HCT116 (cell line): ENCODE data around the gene SMYD3. TPM values are rescaled to one million over a fixed set of nuclear protein-coding genes. Genes with fewer than 3 reads are reported as not detected.

Experiments used
- ATAC-seq: fragments of 200-7000 bp; cut with Tn5 transposase; 2 replicates; pipeline ENCODE4 v1.9.1; 2020; ENCODE audit warnings: mild to moderate bottlenecking, moderate library complexity
- BruUV-seq: library from RNA; stranded (reverse); fragments of 400-500 nt; replicated peaks from 2 replicates; lab custom pipeline; 2021; lab: Mats Ljungman, UMichigan
- CTCF ChIA-PET: fragments of 300-600 bp; sonication (Branson Sonifier 250); formaldehyde crosslinking; loops from one replicate; lab custom pipeline; 2021; ENCODE audit warnings: antibody characterized with exemption; lab: Charles Lee
- POLR2A ChIA-PET: fragments of 300-600, 350-600 bp; sonication (Branson Sonifier 250); formaldehyde crosslinking; loops from one replicate; lab custom pipeline; 2021; ENCODE audit warnings: antibody characterized with exemption; lab: Charles Lee
- RAD21 ChIA-PET, 2 experiments: fragments of 300-600 bp; sonication (Branson Sonifier 250); formaldehyde crosslinking; loops; one replicate each; lab custom pipeline; 2023; ENCODE audit warnings: low total read pairs in 2 of 2; ENCODE audit not compliant: uncharacterized antibody in 2 of 2, unreplicated experiment in 2 of 2, low non-redundant PET in 1 of 2; lab: Charles Lee
- DNase-seq: peaks from one replicate; pipeline ENCODE4 v3.0.0-alpha.2; 2010; ENCODE audit warnings: low read depth, low spot score
- H2AFZ ChIP-seq: fragments of 200-600 bp; shearing (Covaris generic), sonication (generic); 2 replicates; pipeline ENCODE4 v1.6.1; 2017; ENCODE audit warnings: low read depth, mixed run types, mixed read lengths, antibody characterized with exemption, low read length; ENCODE audit not compliant: poor library complexity, severe bottlenecking
- H3K27ac ChIP-seq: 2 replicates; pipeline ENCODE4 v1.5.1; 2012; ENCODE audit warnings: low read depth, low read length
- H3K27me3 ChIP-seq: fragments of 200-600 bp; sonication (generic); 2 replicates; pipeline ENCODE4 v1.6.1; 2016; ENCODE audit warnings: mixed run types, low read length, mixed read lengths; ENCODE audit not compliant: insufficient read depth
- H3K36me3 ChIP-seq, 2 experiments: fragments of 200-500 bp in 1 of 2; fragments of 200-600 bp in 1 of 2; sonication (Bioruptor generic) in 1 of 2; sonication (generic) in 1 of 2; 2 replicates each; pipeline versions ENCODE4 v1.5.1 to v1.6.1; 2014 to 2016; ENCODE audit warnings: low read length in 2 of 2, inconsistent platforms in 1 of 2, mixed read lengths in 1 of 2, mixed run types in 1 of 2; ENCODE audit not compliant: insufficient read depth in 2 of 2, control insufficient read depth in 1 of 2
- H3K4me1 ChIP-seq, 2 experiments: fragments of 200-600 bp in 1 of 2; sonication (generic) in 1 of 2; 2 replicates each; pipeline versions ENCODE4 v1.5.1 to v1.6.1; 2012 to 2017; ENCODE audit warnings: low read length in 2 of 2, inconsistent platforms in 1 of 2, mild to moderate bottlenecking in 1 of 2, mixed read lengths in 1 of 2, mixed run types in 1 of 2, moderate library complexity in 1 of 2; ENCODE audit not compliant: insufficient read depth in 2 of 2, control insufficient read depth in 1 of 2
- H3K4me2 ChIP-seq: fragments of 200-600 bp; sonication (generic); 2 replicates; pipeline ENCODE4 v1.6.1; 2017; ENCODE audit warnings: mixed run types, low read length, mixed read lengths
- H3K4me3 ChIP-seq, 2 experiments: fragments of 200-600 bp in 1 of 2; sonication (generic) in 1 of 2; replicated peaks in 1 of 2; 2 replicates each; pipeline ENCODE4 v1.5.1; 2011 to 2016; ENCODE audit warnings: low read length in 2 of 2, control low read depth in 1 of 2, low read depth in 1 of 2, mild to moderate bottlenecking in 1 of 2, mixed read lengths in 1 of 2, mixed run types in 1 of 2
- H3K79me2 ChIP-seq: fragments of 200-600 bp; sonication (generic); 2 replicates; pipeline ENCODE4 v1.6.1; 2017; ENCODE audit warnings: mild to moderate bottlenecking, mixed run types, low read length, moderate library complexity, mixed read lengths; ENCODE audit not compliant: insufficient read depth
- H3K9ac ChIP-seq: fragments of 200-600 bp; sonication (generic); 2 replicates; pipeline ENCODE4 v1.6.1; 2016; ENCODE audit warnings: low read length, mixed read lengths
- H3K9me2 ChIP-seq: fragments of 200-600 bp; sonication (generic), shearing (Covaris generic); 2 replicates; pipeline ENCODE4 v1.6.1; 2017; ENCODE audit warnings: mixed run types, mild to moderate bottlenecking, moderate library complexity; ENCODE audit not compliant: insufficient read depth
- H3K9me3 ChIP-seq, 2 experiments: fragments of 200-500 bp in 1 of 2; fragments of 200-600 bp in 1 of 2; sonication (Bioruptor generic) in 1 of 2; sonication (generic) in 1 of 2; 2 replicates each; pipeline ENCODE4 v1.6.1; 2014 to 2017; ENCODE audit warnings: low read length in 2 of 2, mixed read lengths in 2 of 2, inconsistent platforms in 1 of 2, low read depth in 1 of 2, mild to moderate bottlenecking in 1 of 2, mixed run types in 1 of 2, moderate library complexity in 1 of 2; ENCODE audit not compliant: control insufficient read depth in 1 of 2, insufficient read depth in 1 of 2
- H4K20me1 ChIP-seq: fragments of 200-600 bp; sonication (generic), shearing (Covaris generic); 2 replicates; pipeline ENCODE4 v1.6.1; 2017; ENCODE audit warnings: mixed run types, mild to moderate bottlenecking, moderate library complexity; ENCODE audit not compliant: insufficient read depth
- CBX3 ChIP-seq: IDR thresholded peaks from 2 replicates; pipeline ENCODE4 v1.6.1; 2012; ENCODE audit warnings: low read depth
- CEBPB ChIP-seq: IDR thresholded peaks from 2 replicates; pipeline ENCODE4 v1.6.1; 2012; ENCODE audit warnings: low read depth
- CTCF ChIP-seq, 3 experiments: fragments of 200-600 bp in 1 of 3; sonication (generic) in 1 of 3; IDR thresholded peaks in 2 of 3; conservative IDR thresholded peaks in 1 of 3; 2 replicates each; pipeline ENCODE4 v1.5.1; 2012 to 2017; ENCODE audit warnings: low read depth in 2 of 3, low read length in 2 of 3, antibody characterized with exemption in 1 of 3, borderline replicate concordance in 1 of 3, control low read depth in 1 of 3, mild to moderate bottlenecking in 1 of 3, mixed read lengths in 1 of 3, mixed run types in 1 of 3, moderate library complexity in 1 of 3; ENCODE audit not compliant: insufficient read depth in 1 of 3
- RAD21 ChIP-seq: IDR thresholded peaks from 2 replicates; pipeline ENCODE4 v1.6.1; 2012; ENCODE audit warnings: low read depth, mild to moderate bottlenecking
- SIN3A ChIP-seq: IDR thresholded peaks from 2 replicates; pipeline ENCODE4 v1.6.1; 2012; ENCODE audit warnings: low read depth
- TCF7L2 ChIP-seq: IDR thresholded peaks from 2 replicates; pipeline ENCODE4 v1.7.0; 2011; ENCODE audit warnings: borderline replicate concordance, inconsistent platforms; ENCODE audit not compliant: insufficient read depth, insufficient read length; ENCODE audit errors: extremely low read depth
- ZBTB33 ChIP-seq: IDR thresholded peaks from 2 replicates; pipeline ENCODE4 v1.6.1; 2011; ENCODE audit warnings: mild to moderate bottlenecking, low read length, moderate library complexity; ENCODE audit not compliant: insufficient replicate concordance; ENCODE audit errors: extremely low read depth
- intact Hi-C: fragments of 100-400 bp; cut with micrococcal nuclease; formaldehyde crosslinking; loops from 2 replicates; pipeline ENCODE4 v1.10.0; 2022
- total RNA-seq: library from RNA; stranded (reverse); gene quantifications from one replicate; pipeline ENCODE4 v1.2.1, GENCODE V29; 2021; ENCODE audit not compliant: unreplicated experiment

Gene SMYD3
- total RNA-seq, 1 experiment from 2014 or later: 33.6 TPM

- ChIA-PET RAD21 (no interaction called here), CTCF (no interaction called here), POLR2A (no interaction called here)
- Histone ChIP-seq H3K4me3 (no peak overlapping the region), H3K9ac (no peak overlapping the region), H3K27ac (no peak overlapping the region), H3K9me2 (no peaks in the 10 kb centered on the region), H4K20me1 (no peaks in the 10 kb centered on the region), H3K4me1 (no peaks in the 10 kb centered on the region), H3K9me3 (no peaks in the 10 kb centered on the region), H3K79me2 (peaks cover 3% of the 10 kb centered on the region; the same call in 1 of the 2 replicates), H3K36me3 (no peaks in the 10 kb centered on the region), H3K4me2 (no peak overlapping the region), H3K27me3 (no peaks in the 10 kb centered on the region), H2AFZ (no peak overlapping the region)
- DNase-seq (no peak), ATAC-seq (no peak)
- intact Hi-C loops: loop anchor here (10.0 kb wide), 1 partner anchor 171 kb away; no protein-coding TSS in a partner anchor
- TF ChIP-seq ZBTB33 (no peak), TCF7L2 (no peak), SIN3A (no peak), CBX3 (no peak)
- no TSS peak for BruUV-seq
These were observed 51.6 kb downstream of the SMYD3 start for GRCh38 chr1:246455476-246455875.

DNA sequence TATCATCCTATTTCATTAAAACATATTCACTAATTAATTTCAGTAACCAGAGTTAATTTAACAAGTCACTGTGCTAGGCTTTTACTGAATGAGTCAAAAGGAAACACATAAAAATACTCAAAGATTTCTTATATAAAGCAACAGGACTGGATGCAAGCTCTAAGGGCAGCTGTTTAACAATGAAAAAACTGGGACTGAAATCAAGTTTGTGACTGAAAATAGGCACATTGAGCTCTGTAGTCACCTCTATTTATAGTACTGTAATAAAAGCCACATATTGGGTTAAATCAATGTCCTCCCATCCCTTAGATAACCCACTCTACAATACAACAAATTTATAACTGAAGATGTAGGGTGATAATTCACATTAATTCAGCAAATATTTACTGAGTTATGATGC lies 52.4 kb downstream of the SMYD3 start:
- H3K27me3 ChIP-seq: no peaks in the 10 kb centered on the region
- H3K9me3 ChIP-seq: no peaks in the 10 kb centered on the region
- H3K9me2 ChIP-seq: no peaks in the 10 kb centered on the region
- no peak overlapping the region for H3K4me3 ChIP-seq
- no peaks in the 10 kb centered on the region for H4K20me1 ChIP-seq
- no peak overlapping the region for H3K4me2 ChIP-seq
- H3K79me2 ChIP-seq: peaks cover 2% of the 10 kb centered on the region; the same call in 1 of the 2 replicates
- DNase-seq (no peak), ATAC-seq (no peak)
- RAD21 ChIA-PET: no interaction called here
- H2AFZ ChIP-seq: no peak overlapping the region
- CTCF ChIA-PET: no interaction called here
- H3K4me1 ChIP-seq: no peaks in the 10 kb centered on the region
- intact Hi-C loops: loop anchor here (10.0 kb wide), 1 partner anchor 170 kb away; no protein-coding TSS in a partner anchor
- no peak overlapping the region for H3K9ac ChIP-seq
- POLR2A ChIA-PET: no interaction called here
- BruUV-seq: no TSS peak
- TF ChIP-seq CBX3 (no peak), CTCF (IDR thresholded peaks at IDR 0.05 in 2 of 3, conservative IDR thresholded peaks at IDR 0.05 in 1 of 3; ENCODE audit: borderline replicate concordance in 1 of 3, insufficient read depth in 1 of 3, low read depth in 2 of 3, low read length in 2 of 3) (no peak), CEBPB (no peak), TCF7L2 (no peak), RAD21 (no peak)
- no peaks in the 10 kb centered on the region for H3K36me3 ChIP-seq
- no peak overlapping the region for H3K27ac ChIP-seq
